GM23338 (cell line): ENCODE data around the gene CLEC18B. TPM values are rescaled to one million over a fixed set of nuclear protein-coding genes. Genes with fewer than 3 reads are reported as not detected.
"Not testable (repeated sequence)": the region's sequence is repeated elsewhere in the genome, so short reads cannot be mapped to it uniquely, and the experiment has no call there.

ENCODE experiments used
- ATAC-seq: fragments of 200-7000 bp; cut with Tn5 transposase; 3 replicates; pipeline ENCODE4 v1.9.1; 2020
- DNase-seq: peaks from one replicate; pipeline ENCODE4 v3.0.0-alpha.2; 2015; ENCODE audit warnings: low spot score
- H2AFZ ChIP-seq: fragments of 200-600 bp; sonication (generic); 2 replicates; pipeline ENCODE4 v1.8.0; 2016; ENCODE audit warnings: antibody characterized with exemption, mild to moderate bottlenecking, moderate library complexity
- H3F3A ChIP-seq: fragments of 200-600 bp; sonication (generic); replicated peaks from 2 replicates; pipeline ENCODE4 v1.8.0; 2017; ENCODE audit warnings: antibody characterized with exemption, mixed run types, low read depth
- H3K27ac ChIP-seq: fragments of 200-600 bp; sonication (generic); 2 replicates; pipeline ENCODE4 v1.6.1; 2016; ENCODE audit warnings: low read depth
- H3K27me3 ChIP-seq: fragments of 200-600 bp; sonication (generic); 2 replicates; pipeline ENCODE4 v1.8.0; 2016; ENCODE audit warnings: mild to moderate bottlenecking, mixed run types, moderate library complexity; ENCODE audit not compliant: insufficient read depth
- H3K36me3 ChIP-seq: fragments of 200-600 bp; sonication (generic); 2 replicates; pipeline ENCODE4 v1.8.0; 2016; ENCODE audit warnings: mild to moderate bottlenecking; ENCODE audit not compliant: insufficient read depth
- H3K4me1 ChIP-seq: fragments of 200-600 bp; sonication (generic); 2 replicates; pipeline ENCODE4 v1.8.0; 2016; ENCODE audit warnings: mild to moderate bottlenecking, moderate library complexity; ENCODE audit not compliant: insufficient read depth
- H3K4me2 ChIP-seq: fragments of 200-600 bp; sonication (generic); 2 replicates; pipeline ENCODE4 v1.7.1; 2017; ENCODE audit warnings: mixed run types
- H3K4me3 ChIP-seq: fragments of 200-600 bp; sonication (generic); 2 replicates; pipeline ENCODE4 v1.6.1; 2016; ENCODE audit warnings: mixed run types
- H3K79me2 ChIP-seq: fragments of 200-600 bp; sonication (generic); replicated peaks from 2 replicates; pipeline ENCODE4 v1.8.0; 2017; ENCODE audit warnings: mild to moderate bottlenecking; ENCODE audit not compliant: insufficient read depth
- H3K9me2 ChIP-seq: fragments of 200-600 bp; sonication (generic); 2 replicates; pipeline ENCODE4 v1.8.0; 2017; ENCODE audit not compliant: insufficient read depth
- H4K20me1 ChIP-seq: fragments of 200-600 bp; sonication (generic); replicated peaks from 2 replicates; pipeline ENCODE4 v1.8.0; 2017; ENCODE audit warnings: mild to moderate bottlenecking; ENCODE audit not compliant: insufficient read depth
- H3K27ac Mint-ChIP-seq: 2 replicates; pipeline ENCODE4 v1.8.0; 2020; ENCODE audit warnings: inconsistent platforms, mild to moderate bottlenecking, moderate library complexity, mixed read lengths
- H3K27me3 Mint-ChIP-seq: 3 replicates; pipeline ENCODE4 v1.8.0; 2022; ENCODE audit warnings: low read depth, mild to moderate bottlenecking, moderate library complexity, mixed read lengths, inconsistent platforms; ENCODE audit not compliant: insufficient read depth, poor library complexity
- H3K36me3 Mint-ChIP-seq: 3 replicates; pipeline ENCODE4 v1.8.0; 2021; ENCODE audit warnings: low read depth, mild to moderate bottlenecking, inconsistent platforms, moderate library complexity, mixed read lengths
- H3K4me1 Mint-ChIP-seq: 3 replicates; pipeline ENCODE4 v1.8.0; 2020; ENCODE audit warnings: mild to moderate bottlenecking, inconsistent platforms, mixed read lengths
- H3K4me3 Mint-ChIP-seq: 3 replicates; pipeline ENCODE4 v1.8.0; 2021; ENCODE audit warnings: moderate library complexity, mild to moderate bottlenecking, inconsistent platforms, mixed read lengths
- H3K9me3 Mint-ChIP-seq: 3 replicates; pipeline ENCODE4 v1.8.0; 2020; ENCODE audit warnings: moderate library complexity, mild to moderate bottlenecking, inconsistent platforms, mixed read lengths
- polyA plus RNA-seq: library from polyadenylated mRNA; unstranded; fragments of >200 nt; fragmentation: Nextera tagmentation; extraction: Ambion mirVana; gene quantifications from 2 replicates; pipeline ENCODE4 v1.2.1, GENCODE V29; 2016
- total RNA-seq: library from RNA; depleted of rRNA; stranded (reverse); fragments of >200 nt; shearing (Covaris generic); gene quantifications from 2 replicates; pipeline ENCODE4 v1.2.3, GENCODE V29; 2014

The CLEC18B gene
- total and polyA plus RNA-seq, 2 experiments from 2014 or later: 0.23 TPM; not detected in 1

DNA sequence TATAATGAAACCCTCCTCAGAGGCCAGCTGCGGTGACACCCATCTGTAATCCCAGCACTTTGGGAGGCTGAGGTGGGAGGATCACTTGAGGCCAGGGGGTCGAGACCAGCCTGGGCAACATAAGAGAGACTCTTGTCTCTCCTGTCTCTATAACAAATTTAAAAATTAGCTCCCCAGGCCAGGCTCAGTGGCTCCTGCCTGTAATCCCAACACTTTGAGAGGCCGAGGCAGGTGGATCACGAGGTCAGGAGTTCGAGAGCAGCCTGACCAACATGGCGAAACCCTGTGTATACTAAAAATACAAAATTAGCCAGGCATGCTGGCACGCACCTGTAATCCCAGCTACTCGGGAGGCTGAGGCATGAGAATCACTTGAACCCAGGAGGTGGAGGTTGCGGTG lies 27.1 kb downstream of the CLEC18B start:
- H4K20me1 ChIP-seq, H3K9me2 ChIP-seq, H3K4me1 ChIP-seq, H2AFZ ChIP-seq, H3K27me3 Mint-ChIP-seq, H3K4me2 ChIP-seq, H3K4me3 ChIP-seq, H3K4me3 Mint-ChIP-seq, H3K27me3 ChIP-seq, H3K79me2 ChIP-seq, H3F3A ChIP-seq, H3K36me3 ChIP-seq, ATAC-seq, H3K27ac Mint-ChIP-seq, H3K27ac ChIP-seq, H3K4me1 Mint-ChIP-seq, H3K9me3 Mint-ChIP-seq, H3K36me3 Mint-ChIP-seq, DNase-seq: not testable (repeated sequence)

DNA sequence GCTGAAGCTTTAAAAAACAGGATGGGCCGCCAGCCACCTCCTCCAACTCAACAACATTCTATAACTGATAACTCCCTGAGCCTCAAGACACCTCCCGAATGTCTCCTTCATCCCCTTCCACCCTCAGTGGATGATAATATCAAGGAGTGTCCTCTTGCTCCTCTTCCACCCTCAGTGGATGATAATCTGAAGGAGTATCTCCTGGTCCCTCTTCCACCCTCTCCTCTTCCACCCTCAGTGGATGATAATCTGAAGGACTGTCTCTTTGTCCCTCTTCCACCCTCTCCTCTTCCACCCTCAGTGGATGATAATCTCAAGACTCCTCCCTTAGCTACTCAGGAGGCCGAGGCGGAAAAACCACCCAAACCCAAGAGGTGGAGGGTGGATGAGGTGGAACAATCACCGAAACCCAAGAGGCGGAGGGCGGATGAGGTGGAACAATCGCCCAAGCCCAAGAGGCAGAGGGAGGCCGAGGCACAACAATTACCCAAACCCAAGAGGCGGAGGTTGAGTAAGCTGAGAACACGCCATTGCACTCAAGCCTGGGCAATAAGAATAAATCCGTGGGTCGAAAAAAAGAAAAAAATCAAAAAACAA lies 29.7 kb downstream of the CLEC18B start:
- ATAC-seq, H4K20me1 ChIP-seq, H3K36me3 ChIP-seq, H3K27me3 Mint-ChIP-seq, H3K4me1 ChIP-seq, H2AFZ ChIP-seq, H3K27me3 ChIP-seq, H3K27ac ChIP-seq, H3K4me3 Mint-ChIP-seq, H3K4me2 ChIP-seq, H3F3A ChIP-seq, H3K4me3 ChIP-seq, H3K79me2 ChIP-seq, DNase-seq, H3K4me1 Mint-ChIP-seq, H3K9me3 Mint-ChIP-seq, H3K9me2 ChIP-seq, H3K27ac Mint-ChIP-seq, H3K36me3 Mint-ChIP-seq: not testable (repeated sequence)

DNA sequence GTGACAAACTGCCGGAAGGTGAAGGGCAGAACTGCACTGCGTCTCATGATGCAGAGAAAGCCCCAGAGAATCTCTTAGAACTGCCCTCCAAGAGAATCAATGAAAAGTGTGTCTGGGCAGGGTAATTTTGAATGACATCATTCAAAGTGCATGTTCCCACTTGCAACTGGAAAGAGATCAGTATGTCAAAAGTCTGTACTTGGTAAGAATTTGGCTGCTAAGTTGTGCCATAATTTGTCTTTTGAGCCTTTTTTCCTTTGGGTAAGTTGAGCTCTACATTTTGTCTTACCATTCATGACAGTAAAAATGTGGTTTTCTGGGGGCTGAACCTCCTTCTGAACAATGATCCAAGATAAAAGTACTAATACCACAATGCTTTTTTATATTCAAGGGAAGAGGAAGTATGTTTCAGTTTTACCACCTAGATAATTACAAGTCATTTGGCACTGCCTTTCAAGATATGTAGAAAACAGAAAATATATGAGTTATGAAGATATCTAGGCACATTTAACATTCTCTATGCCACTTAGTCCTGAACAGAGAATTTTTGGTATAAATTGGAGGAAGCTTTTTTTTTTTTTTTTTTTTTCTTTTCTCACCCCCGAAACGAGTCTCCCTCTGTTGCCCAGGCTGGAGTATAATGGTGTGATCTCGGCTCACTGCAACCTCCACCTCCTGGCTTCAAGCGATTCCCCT lies 38.8 kb downstream of the CLEC18B start:
- not testable (repeated sequence) for DNase-seq, H3F3A ChIP-seq, H3K9me2 ChIP-seq, H3K4me1 ChIP-seq, H3K4me3 ChIP-seq, H3K27me3 Mint-ChIP-seq, H3K79me2 ChIP-seq, H3K27ac ChIP-seq, H3K4me1 Mint-ChIP-seq, ATAC-seq, H3K27me3 ChIP-seq, H3K4me3 Mint-ChIP-seq, H3K27ac Mint-ChIP-seq, H3K4me2 ChIP-seq, H3K36me3 ChIP-seq, H3K36me3 Mint-ChIP-seq, H4K20me1 ChIP-seq, H2AFZ ChIP-seq, H3K9me3 Mint-ChIP-seq

DNA sequence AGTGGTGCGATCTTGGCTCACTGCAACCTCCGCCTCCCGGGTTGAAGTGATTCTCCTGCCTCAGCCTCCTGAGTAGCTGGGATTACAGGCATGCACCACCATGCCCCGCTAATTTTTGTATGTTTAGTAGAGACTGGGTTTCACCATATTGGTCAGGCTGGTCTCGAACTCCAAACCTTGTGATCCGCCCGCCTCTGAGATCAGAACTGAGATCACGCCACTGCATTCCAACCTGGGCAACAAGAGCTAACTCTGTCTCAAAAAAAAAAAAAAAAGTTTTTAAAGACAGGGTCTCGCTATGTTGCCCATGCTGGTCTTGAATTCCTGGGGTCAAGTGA lies 47.5 kb downstream of the CLEC18B start:
- not testable (repeated sequence) for H3K27ac ChIP-seq, H3K4me2 ChIP-seq, H3K79me2 ChIP-seq, H3K27me3 ChIP-seq, H3F3A ChIP-seq, ATAC-seq, H4K20me1 ChIP-seq, H3K27ac Mint-ChIP-seq, H3K4me1 ChIP-seq, H3K9me2 ChIP-seq, H3K4me3 Mint-ChIP-seq, H3K4me1 Mint-ChIP-seq, H3K27me3 Mint-ChIP-seq, H3K9me3 Mint-ChIP-seq, H3K4me3 ChIP-seq, H3K36me3 Mint-ChIP-seq, H3K36me3 ChIP-seq, DNase-seq, H2AFZ ChIP-seq
